ENCODE data around the gene NKAIN2.
A peak's percentile ranks its signal among the peaks of the same experiment; 100 is the strongest.
"Not testable (repeated sequence)": the region's sequence is repeated elsewhere in the genome, so short reads cannot be mapped to it uniquely, and the experiment has no call there.

The NKAIN2 gene

GRCh38 chr6:124203101-124203811 lies 399.6 kb downstream of the NKAIN2 start:
- no peak for DNase-seq (ENCODE audit: low read depth, low spot score)

DNA sequence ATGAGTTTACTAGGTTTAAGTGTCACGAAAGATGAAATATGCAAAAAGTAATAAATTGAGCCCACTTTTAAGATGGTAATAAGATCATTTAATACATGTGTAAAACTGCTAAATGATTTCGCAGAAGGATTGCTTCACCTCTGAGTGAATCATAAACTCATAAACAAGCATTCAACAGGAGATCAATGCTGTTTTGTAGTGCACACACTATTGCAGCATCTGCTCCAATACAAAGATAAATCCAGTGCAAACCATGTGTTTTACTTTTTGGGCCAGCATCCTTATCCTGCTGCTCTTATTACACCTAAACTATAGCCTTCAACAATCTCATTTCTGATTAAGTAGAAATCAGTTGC lies 400.1 kb downstream of the NKAIN2 start:
- DNase-seq (ENCODE audit: low read depth, low spot score), result no peak

DNA sequence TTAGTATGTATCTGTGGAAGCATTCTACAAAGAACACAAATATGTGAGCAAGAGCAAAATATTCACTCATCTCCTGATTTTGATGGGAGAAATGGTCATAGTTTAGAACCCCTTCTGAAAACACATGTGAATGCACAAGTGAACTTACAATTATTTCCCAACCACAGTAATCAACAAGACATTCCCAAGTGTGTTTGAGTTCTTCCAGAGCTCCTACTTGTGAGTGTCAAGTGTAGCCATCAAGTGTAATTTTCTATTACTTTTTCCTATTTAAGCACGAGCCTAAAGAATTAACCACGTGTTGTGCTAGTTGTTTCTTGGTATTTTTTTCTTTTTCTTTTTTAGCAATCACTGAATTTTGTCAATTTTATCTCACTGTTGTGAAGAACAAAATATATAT lies 402.3 kb downstream of the NKAIN2 start:
- no peak for DNase-seq (ENCODE audit: low read depth, low spot score)

DNA sequence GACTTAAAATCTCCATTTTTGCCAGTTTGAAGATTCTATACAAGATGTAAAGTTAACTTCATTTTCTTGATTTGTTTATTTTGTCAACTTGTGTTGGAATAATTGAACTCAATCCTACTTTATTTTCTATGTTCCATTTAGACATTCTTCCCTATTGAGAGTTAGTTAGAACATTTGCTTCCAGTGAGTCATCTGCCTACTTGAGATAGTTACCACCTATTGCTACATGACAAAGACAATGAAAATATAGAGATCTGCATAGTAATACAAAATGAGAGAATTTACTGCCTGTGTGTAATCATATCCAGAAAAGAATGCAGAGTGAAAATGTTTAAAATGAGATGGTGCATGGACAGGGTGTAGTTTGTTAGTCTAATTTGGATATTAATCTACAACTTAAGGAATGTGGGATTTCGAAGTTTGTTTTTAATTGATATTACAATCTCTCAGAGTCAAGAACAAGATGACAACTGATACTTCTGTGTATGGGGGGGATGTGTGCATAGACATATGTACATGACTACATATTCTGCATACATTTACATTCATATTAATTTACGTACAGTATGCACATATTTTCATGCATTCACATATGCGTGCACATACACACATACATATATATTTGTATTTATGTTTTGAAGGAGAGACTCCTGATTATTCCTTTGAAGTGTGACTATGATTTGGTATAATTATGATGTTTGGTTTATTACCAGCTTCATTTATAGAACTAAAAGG lies 420.1 kb downstream of the NKAIN2 start:
- peak; percentile 11 for DNase-seq (ENCODE audit: low read depth, low spot score)

DNA sequence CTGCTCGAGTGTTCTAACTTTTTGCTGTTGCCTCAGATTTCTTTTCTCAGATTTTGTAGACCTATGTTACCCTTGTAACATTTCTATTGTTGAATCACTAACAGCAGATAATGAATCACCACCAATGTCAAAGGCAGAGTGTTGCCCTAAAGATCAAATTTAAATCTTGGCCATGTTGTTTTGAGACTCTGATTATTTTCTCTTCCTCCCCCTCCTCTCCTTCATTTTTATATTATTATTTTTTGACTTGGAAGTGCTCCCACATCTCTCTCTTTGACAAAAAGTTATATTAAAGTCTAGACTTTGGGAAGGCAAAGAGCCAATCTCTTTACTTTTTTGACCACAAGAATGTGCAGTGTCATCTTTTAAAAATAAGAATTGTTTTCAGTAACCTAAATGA lies 422.7 kb downstream of the NKAIN2 start:
- no peak for DNase-seq (ENCODE audit: low read depth, low spot score)

DNA sequence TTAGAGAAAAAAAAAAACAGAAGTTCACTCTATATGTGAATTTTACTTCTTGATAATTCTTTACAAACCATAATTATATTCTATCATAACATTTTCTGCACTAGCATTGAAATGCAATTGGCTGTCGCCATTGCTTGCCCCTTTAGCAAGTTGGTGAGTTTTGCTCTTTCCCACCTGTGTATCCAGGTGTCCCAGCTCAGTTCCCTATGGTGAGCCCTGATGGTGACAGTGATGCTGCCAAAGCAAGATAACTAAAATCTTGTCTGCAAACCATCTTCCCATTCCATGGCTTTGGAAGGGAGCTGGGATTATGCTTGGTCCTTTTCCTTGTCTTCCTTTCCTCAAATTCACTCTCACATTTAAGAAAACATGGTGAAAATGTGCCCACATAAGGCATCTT lies 429.6 kb downstream of the NKAIN2 start:
- no peak for DNase-seq (ENCODE audit: low read depth, low spot score)

GRCh38 chr6:124234801-124235200 lies 431.1 kb downstream of the NKAIN2 start:
- DNase-seq (ENCODE audit: low read depth, low spot score), result no peak

DNA sequence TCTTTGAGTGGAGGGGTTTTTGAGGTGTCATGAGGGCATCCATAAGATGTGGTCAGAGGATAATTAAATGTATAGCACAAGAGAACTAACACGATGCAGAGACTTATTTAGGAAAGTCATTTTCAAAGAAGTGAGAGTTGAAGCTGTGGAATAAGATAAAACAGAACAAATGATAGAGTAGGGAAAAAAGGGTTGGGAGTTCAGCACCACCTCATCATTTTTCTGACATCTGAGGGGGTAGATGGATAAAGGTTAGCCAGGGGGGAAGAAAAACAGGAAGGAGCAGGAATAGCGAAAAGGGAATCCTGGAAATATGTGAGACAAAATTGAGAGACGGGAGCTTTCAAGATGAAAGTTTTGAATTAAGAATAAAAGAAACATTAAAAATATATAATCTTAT lies 434.2 kb downstream of the NKAIN2 start:
- no peak for DNase-seq (ENCODE audit: low read depth, low spot score)

DNA sequence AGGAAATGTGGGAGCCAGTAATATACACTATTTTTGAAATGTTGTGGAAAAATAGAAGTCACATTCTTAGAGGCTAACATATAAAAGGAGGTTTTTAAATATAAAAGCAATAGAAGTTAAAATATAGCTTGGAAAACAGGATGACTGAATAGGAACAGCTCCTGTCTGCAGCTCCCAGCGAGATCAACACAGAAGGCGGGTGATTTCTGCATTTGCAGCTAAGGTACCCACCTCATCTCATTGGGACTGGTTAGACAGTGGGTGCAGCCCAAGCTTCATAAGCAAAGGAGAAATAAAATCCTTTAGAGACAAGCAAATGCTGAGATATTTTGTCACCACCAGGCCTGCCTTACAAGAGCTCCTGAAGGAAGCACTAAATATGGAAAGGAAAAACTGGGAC lies 434.7 kb downstream of the NKAIN2 start:
- not testable (repeated sequence) for DNase-seq (ENCODE audit: low read depth, low spot score)

DNA sequence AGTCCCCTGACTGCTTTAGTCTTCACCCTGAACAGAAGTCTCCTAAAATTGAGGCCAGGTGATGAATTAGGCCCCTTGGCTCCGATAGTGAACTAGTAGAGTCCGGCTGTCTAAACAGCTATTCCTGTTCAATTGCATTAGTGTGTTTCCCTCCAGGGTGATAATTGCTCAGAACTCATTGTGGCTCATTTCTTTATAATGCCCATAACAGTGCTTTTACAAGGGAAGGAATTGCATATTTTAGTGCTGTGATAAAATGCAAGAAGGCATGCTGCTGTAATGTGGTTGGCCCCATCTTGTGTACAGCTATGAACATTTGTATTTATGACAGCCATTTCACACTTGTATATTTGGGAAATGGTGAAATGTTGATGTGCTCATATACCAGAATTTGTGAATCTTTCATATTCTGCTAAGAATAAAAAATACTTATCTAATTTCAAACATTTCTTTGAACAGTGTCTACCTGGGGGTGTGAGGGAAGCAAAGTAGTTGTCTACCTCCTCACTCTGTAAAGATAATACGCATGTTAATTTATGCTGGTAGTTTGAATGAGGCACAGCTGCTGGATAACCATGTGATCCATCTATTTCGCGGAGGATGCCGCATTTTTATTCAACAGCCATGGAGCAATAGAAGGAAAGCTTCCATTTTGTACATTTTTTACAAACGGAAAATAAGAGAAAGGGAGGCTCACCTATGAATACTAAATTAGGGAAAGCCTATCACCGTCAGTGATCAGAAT lies 451.4 kb downstream of the NKAIN2 start:
- no peak for DNase-seq (ENCODE audit: low read depth, low spot score)

DNA sequence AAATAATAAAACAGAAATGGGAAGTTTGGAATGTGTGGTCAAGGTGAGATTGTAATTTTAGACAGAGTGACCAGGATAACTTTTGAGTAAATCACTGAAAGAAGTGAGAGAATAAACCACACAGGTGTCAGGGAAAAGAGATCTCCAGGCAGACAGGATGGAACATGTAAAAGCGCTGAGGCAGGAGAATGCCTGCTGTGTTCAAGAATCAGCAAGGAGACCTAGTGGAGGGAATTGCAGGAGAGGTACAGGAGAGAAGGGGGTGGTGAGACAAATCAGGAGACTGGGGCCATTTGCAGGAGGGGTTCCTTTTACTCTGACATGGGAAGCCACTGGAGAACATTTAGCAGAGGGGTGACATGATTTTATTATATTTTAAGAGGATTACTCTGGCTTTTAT lies 456.7 kb downstream of the NKAIN2 start:
- no peak for DNase-seq (ENCODE audit: low read depth, low spot score)

GRCh38 chr6:124269733-124270132 lies 466.1 kb downstream of the NKAIN2 start:
- DNase-seq (ENCODE audit: low read depth, low spot score), result no peak

DNA sequence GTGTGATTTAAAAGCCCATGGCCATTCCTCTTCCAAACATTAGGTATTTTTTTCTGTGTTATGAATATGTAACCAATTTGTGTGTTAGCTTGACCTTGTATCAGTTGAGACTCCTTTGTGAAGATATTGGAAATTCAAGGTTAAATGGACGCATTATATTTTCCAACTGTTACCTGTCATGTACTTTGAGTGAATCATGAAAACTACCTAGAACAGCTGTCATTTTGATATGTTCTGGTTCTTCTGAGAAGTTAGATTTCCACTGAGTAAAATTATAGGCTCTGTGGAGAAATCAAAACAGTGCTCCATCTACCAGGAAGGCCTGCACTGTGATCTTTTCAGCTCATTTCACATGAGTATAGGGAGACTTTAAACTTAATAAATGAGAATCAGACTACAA lies 470.0 kb downstream of the NKAIN2 start:
- DNase-seq (ENCODE audit: low read depth, low spot score), result no peak

DNA sequence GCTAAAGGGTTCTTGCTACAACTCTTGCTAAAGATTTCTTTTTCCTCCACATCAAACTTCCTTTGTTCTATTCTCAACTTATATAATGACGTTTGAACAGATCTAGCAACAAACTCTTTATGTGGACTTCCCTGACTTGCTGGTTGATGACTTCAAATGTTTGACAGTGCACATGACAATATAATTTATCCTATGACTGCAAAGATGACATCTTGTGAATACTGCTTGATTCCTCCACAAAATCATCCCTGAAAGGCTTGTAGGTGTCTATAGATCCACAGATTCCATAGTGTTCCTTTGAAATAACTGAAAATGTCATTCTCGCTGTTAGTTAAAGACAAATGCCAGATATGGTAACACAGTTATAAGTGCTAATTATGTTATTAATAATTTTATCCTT lies 478.9 kb downstream of the NKAIN2 start:
- DNase-seq (ENCODE audit: low read depth, low spot score), result no peak

DNA sequence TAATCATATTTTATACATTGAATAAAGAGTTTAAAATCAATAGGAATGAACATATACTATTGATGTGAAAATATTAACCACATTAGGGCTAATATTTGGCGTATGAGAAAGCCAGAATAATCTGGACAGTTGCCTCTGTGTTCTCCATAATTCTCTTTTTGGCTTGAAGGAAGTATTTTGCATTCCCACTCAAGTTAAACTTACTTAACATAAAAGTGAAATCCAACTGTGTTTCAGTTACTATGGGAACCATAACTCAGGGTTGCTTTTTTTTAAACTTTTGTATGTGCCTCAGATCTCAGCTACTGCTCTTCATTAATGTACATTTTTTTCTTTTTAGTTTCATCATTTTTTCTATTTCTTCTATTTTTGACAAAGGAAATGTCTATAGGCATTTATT lies 479.8 kb downstream of the NKAIN2 start:
- no peak for DNase-seq (ENCODE audit: low read depth, low spot score)

DNA sequence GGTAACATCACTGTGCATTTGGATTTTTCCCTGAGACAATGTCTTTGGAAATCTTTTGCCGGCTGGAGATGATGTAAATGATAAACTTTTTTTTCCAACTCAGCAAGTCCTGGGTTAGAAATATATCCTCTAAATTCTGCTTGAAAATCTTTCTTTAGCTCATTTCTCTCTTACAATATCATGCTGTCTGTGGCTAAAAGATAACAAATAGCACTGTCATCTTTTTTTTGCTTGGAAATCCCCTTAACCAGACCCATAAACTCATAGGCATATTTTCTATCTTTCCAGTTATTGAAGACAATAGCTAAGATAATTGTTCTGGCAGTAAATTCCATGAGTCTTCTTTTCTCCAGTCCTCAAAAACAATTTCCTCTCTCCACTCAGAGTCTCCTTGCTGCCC lies 481.5 kb downstream of the NKAIN2 start:
- no peak for DNase-seq (ENCODE audit: low read depth, low spot score)

- no peak for DNase-seq (ENCODE audit: low read depth, low spot score)
Observed at GRCh38 chr6:124294574-124295200, 491.0 kb downstream of the NKAIN2 start.

- no peak for DNase-seq (ENCODE audit: low read depth, low spot score)
Observed at GRCh38 chr6:124297507-124297906, 493.8 kb downstream of the NKAIN2 start.

DNA sequence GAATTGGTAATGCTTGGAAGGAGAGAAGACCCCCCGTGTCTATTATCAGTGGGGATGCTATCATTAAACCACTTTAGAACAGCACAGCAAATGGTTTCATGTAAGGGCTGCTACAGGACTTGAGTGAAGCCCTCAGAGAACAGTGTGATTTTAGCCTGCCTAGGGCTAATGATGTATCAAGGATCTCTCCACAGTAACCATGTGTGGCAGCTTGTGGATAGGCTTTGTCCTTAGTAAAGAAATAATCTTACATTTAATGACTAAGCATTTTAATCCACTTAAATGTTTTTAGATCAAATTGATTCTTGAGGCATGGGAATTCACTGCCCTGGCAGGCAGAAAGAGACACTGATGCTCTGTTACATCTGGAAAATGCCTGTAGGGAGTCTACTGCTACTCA lies 495.1 kb downstream of the NKAIN2 start:
- no peak for DNase-seq (ENCODE audit: low read depth, low spot score)

GRCh38 chr6:124300907-124301306 lies 497.2 kb downstream of the NKAIN2 start:
- DNase-seq (ENCODE audit: low read depth, low spot score), result not testable (repeated sequence)

DNA sequence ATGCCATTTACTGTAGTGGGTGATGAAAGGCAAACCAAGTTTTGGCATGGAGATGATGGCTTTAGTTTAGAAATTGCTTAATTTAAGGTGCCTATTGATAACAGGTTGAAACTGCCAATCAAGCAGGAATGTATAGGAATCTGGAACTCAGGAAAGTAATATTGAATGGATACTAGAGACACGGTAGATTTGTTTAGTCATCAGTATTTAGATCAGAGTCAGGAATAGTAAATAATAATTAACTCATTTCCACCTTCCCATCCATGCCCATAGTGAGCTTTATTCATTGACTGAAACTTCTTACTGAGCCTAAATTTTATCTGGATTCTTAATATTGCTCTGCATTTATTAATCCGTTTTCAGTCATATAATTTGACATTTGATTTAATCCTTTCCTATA lies 500.3 kb downstream of the NKAIN2 start:
- no peak for DNase-seq (ENCODE audit: low read depth, low spot score)

DNA sequence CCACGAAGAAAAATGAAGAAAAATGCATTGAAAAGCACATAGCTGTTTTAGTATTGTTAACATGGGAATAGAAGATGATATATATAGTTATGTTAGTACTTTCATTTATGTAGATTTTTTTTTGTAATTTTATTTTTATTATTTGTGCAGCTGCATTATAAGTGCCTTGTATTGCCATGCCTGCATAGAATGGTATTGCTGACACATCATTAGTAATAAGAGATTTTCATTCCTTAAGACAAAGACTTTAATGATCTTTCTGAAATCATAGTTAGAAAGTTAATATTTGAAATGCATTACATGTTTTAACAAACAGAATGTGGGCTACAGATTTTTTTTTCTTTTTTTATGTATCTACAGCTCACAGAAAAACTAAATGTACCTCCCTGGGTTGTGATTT lies 506.5 kb downstream of the NKAIN2 start:
- DNase-seq (ENCODE audit: low read depth, low spot score), result no peak

All from brain pericyte (primary cell).